HG03460 (cell line): ENCODE measurements around the gene SRSF12.

Source experiments
- ATAC-seq: cut with Tn5 transposase; IDR thresholded peaks from one replicate; pipeline ENCODE4 v1.9.1; 2021; ENCODE audit not compliant: unreplicated experiment

SRSF12 gene

GRCh38 chr6:89117211-89118108 is at the start of gene SRSF12:
Gene SRSF12, minus strand, starts transcription at chr6:89118071. Its CDS starts 184 bp downstream, at chr6:89117887.
- ATAC-seq: peak; percentile 77

GRCh38 chr6:89162047-89162371 is 44.1 kb upstream of the SRSF12 start:
- no peak for ATAC-seq

GRCh38 chr6:89161326-89162046 is 43.6 kb upstream of the SRSF12 start:
- ATAC-seq: no peak

- no peak for ATAC-seq
Observed at GRCh38 chr6:89160331-89161092, 42.6 kb upstream of the SRSF12 start.

- no peak for ATAC-seq
Observed at GRCh38 chr6:89154131-89154530, 36.3 kb upstream of the SRSF12 start.

- ATAC-seq: no peak
Observed at GRCh38 chr6:89148016-89148750, 30.3 kb upstream of the SRSF12 start.

GRCh38 chr6:89146718-89147700 is 29.1 kb upstream of the SRSF12 start:
- ATAC-seq: peak; percentile 16

- ATAC-seq: peak; percentile 67
Observed at GRCh38 chr6:89145956-89146717, 28.3 kb upstream of the SRSF12 start, which contains the start of gene PM20D2. Gene PM20D2, plus strand, starts transcription at chr6:89146055. Its CDS starts 90 bp downstream, at chr6:89146145.

- ATAC-seq: peak; percentile 69
Observed at GRCh38 chr6:89145091-89145955, 27.5 kb upstream of the SRSF12 start.

GRCh38 chr6:89144354-89144906 is 26.6 kb upstream of the SRSF12 start:
- peak; percentile 47 for ATAC-seq

GRCh38 chr6:89140347-89141156 is 22.7 kb upstream of the SRSF12 start:
- no peak for ATAC-seq

- no peak for ATAC-seq
Observed at GRCh38 chr6:89139509-89140346, 21.9 kb upstream of the SRSF12 start.

- ATAC-seq: no peak
Observed at GRCh38 chr6:89138173-89138572, 20.3 kb upstream of the SRSF12 start.

GRCh38 chr6:89134723-89135122 is 16.9 kb upstream of the SRSF12 start:
- ATAC-seq: no peak

GRCh38 chr6:89133981-89134380 is 16.1 kb upstream of the SRSF12 start:
- no peak for ATAC-seq

- ATAC-seq: no peak
Observed at GRCh38 chr6:89132057-89132456, 14.2 kb upstream of the SRSF12 start.
